Body of pancreas (tissue), 4 donors: ENCODE results near the gene WDR46.

Source experiments
- POLR2A ChIP-seq, 3 donors: fragments of 450-650 bp; IDR thresholded peaks; one replicate each; pipeline ENCODE4 v1.6.1; 2016; ENCODE audit warnings: antibody characterized with exemption in 3 of 3, mild to moderate bottlenecking in 2 of 3
- TF ChIP-seq, protein P1 (sequence below), 7 experiments: fragments of 450-650 bp in 4 of 7; fragments of 200-600 bp in 3 of 7; sonication (generic) in 3 of 7; IDR thresholded peaks; one replicate each; pipeline ENCODE4 v1.5.1; 2016 to 2019; ENCODE audit warnings: antibody characterized with exemption in 7 of 7

DNA sequence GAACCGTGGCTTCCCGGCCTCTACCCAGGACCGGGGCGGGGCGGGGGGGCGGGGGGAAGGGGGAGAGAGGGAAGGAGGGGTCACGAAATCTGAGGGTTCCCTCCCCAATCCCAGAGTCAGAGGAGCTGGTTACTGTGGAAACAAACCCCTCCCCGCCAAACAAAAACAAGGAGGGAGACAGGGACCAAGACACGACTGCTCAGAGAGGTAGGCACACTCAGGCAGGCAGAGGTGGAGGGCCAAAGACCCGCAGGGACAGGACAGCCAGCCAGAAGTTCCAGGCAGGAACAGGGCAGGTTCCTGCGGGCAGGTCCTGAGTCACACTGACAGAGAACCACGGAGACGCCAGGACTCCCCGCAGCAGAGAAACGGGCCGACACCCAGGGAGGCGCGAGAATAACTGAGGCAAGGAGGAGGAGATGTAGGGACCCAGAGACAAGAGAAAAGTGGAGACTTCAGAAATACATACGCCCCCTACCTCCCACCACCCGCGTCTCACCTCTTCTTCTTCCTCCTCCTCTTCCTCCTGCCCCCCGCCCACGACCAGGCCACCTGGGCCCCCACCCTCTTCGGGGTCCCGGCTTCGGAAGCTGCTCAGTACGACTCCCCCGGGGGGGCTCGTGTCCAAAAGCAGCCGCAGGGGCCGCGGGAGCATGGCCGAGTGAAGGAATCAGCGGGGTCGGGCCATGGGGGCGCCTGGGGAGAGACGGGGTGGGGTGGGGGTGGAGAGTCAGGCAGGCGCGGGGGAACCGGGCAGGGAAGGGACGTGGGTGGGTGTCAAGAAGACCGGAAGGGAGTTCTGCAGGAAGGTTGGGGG lies 9.1 kb upstream of the WDR46 start:
- TF ChIP-seq, protein P1, sequence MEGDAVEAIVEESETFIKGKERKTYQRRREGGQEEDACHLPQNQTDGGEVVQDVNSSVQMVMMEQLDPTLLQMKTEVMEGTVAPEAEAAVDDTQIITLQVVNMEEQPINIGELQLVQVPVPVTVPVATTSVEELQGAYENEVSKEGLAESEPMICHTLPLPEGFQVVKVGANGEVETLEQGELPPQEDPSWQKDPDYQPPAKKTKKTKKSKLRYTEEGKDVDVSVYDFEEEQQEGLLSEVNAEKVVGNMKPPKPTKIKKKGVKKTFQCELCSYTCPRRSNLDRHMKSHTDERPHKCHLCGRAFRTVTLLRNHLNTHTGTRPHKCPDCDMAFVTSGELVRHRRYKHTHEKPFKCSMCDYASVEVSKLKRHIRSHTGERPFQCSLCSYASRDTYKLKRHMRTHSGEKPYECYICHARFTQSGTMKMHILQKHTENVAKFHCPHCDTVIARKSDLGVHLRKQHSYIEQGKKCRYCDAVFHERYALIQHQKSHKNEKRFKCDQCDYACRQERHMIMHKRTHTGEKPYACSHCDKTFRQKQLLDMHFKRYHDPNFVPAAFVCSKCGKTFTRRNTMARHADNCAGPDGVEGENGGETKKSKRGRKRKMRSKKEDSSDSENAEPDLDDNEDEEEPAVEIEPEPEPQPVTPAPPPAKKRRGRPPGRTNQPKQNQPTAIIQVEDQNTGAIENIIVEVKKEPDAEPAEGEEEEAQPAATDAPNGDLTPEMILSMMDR (IDR thresholded peaks at IDR 0.05) = peak in 1 of 7 experiments; percentile 8
- peak in 2 of 3 donors; percentile 52 to 68 for TF ChIP-seq POLR2A (IDR thresholded peaks at IDR 0.05)
